22Rv1 (cell line): Measurements from ENCODE around the gene TBC1D16.

ENCODE experiments used
- ZFX ChIP-seq: fragments of 450-650 bp; IDR thresholded peaks from 2 replicates; pipeline ENCODE4 v1.6.1; 2017; ENCODE audit warnings: antibody characterized with exemption, borderline replicate concordance
- TF ChIP-seq, protein P1 (sequence below): fragments of 450-650 bp; IDR thresholded peaks from 2 replicates; pipeline ENCODE4 v1.5.1; 2017; ENCODE audit warnings: mild to moderate bottlenecking

DNA sequence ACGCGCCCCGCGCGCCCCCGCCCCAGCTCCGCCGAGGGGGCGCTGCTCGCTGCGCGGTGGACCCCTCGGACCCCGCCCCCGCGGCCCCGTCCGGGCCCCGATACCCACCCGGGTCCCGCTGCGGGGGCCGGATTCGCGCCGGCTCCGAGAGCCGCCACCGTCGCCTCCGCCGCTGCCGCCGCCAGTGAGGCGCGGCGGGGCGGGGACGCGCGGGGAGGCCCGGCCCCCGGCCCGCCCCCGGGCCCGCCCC, at the start of gene TBC1D16:
- TF ChIP-seq, protein P1, sequence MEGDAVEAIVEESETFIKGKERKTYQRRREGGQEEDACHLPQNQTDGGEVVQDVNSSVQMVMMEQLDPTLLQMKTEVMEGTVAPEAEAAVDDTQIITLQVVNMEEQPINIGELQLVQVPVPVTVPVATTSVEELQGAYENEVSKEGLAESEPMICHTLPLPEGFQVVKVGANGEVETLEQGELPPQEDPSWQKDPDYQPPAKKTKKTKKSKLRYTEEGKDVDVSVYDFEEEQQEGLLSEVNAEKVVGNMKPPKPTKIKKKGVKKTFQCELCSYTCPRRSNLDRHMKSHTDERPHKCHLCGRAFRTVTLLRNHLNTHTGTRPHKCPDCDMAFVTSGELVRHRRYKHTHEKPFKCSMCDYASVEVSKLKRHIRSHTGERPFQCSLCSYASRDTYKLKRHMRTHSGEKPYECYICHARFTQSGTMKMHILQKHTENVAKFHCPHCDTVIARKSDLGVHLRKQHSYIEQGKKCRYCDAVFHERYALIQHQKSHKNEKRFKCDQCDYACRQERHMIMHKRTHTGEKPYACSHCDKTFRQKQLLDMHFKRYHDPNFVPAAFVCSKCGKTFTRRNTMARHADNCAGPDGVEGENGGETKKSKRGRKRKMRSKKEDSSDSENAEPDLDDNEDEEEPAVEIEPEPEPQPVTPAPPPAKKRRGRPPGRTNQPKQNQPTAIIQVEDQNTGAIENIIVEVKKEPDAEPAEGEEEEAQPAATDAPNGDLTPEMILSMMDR = no peak
- TF ChIP-seq ZFX = no peak
